ENCODE data around the gene GRPEL1.

Gene GRPEL1

DNA sequence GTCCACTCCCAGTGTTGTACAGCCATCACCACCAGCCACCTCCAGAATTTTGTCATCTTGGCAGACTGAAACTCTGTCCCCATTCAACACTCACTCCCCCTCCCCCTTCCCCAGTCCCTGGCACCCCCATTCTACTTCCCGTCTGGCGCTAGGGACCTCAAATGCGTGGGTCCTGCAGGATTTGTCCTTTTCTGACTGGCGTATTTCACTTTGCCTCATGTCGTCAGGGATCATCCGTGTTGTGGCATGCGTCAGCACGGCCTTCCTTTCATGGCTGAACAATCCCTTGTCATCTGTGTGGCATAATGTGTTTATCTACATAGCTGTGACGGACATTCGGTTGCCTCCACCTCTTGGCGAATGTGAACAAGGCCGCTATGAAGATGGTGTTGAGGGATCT lies 19.2 kb downstream of the GRPEL1 start:
- no peak for ATAC-seq
- TF ChIP-seq, protein P1, sequence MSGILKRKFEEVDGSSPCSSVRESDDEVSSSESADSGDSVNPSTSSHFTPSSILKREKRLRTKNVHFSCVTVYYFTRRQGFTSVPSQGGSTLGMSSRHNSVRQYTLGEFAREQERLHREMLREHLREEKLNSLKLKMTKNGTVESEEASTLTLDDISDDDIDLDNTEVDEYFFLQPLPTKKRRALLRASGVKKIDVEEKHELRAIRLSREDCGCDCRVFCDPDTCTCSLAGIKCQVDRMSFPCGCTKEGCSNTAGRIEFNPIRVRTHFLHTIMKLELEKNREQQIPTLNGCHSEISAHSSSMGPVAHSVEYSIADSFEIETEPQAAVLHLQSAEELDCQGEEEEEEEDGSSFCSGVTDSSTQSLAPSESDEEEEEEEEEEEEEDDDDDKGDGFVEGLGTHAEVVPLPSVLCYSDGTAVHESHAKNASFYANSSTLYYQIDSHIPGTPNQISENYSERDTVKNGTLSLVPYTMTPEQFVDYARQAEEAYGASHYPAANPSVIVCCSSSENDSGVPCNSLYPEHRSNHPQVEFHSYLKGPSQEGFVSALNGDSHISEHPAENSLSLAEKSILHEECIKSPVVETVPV (CRISPR knock-in tag; IDR thresholded peaks at IDR 0.05): no peak
- TF ChIP-seq, protein P2, sequence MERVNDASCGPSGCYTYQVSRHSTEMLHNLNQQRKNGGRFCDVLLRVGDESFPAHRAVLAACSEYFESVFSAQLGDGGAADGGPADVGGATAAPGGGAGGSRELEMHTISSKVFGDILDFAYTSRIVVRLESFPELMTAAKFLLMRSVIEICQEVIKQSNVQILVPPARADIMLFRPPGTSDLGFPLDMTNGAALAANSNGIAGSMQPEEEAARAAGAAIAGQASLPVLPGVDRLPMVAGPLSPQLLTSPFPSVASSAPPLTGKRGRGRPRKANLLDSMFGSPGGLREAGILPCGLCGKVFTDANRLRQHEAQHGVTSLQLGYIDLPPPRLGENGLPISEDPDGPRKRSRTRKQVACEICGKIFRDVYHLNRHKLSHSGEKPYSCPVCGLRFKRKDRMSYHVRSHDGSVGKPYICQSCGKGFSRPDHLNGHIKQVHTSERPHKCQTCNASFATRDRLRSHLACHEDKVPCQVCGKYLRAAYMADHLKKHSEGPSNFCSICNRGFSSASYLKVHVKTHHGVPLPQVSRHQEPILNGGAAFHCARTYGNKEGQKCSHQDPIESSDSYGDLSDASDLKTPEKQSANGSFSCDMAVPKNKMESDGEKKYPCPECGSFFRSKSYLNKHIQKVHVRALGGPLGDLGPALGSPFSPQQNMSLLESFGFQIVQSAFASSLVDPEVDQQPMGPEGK (CRISPR knock-in tag; IDR thresholded peaks at IDR 0.05; ENCODE audit: borderline replicate concordance): no peak
- TF ChIP-seq, protein P3, sequence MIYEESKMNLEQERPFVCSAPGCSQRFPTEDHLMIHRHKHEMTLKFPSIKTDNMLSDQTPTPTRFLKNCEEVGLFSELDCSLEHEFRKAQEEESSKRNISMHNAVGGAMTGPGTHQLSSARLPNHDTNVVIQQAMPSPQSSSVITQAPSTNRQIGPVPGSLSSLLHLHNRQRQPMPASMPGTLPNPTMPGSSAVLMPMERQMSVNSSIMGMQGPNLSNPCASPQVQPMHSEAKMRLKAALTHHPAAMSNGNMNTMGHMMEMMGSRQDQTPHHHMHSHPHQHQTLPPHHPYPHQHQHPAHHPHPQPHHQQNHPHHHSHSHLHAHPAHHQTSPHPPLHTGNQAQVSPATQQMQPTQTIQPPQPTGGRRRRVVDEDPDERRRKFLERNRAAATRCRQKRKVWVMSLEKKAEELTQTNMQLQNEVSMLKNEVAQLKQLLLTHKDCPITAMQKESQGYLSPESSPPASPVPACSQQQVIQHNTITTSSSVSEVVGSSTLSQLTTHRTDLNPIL (CRISPR knock-in tag; IDR thresholded peaks at IDR 0.05; ENCODE audit: low read depth): no peak
- TF ChIP-seq ZFP30 (CRISPR knock-in tag; IDR thresholded peaks at IDR 0.05): no peak
- no peak for TF ChIP-seq GLIS3 (CRISPR knock-in tag; IDR thresholded peaks at IDR 0.05)
- no peak for TF ChIP-seq ZNF70 (CRISPR knock-in tag; IDR thresholded peaks at IDR 0.05)
- TF ChIP-seq SNAI2 (CRISPR knock-in tag; IDR thresholded peaks at IDR 0.05): no peak
- TF ChIP-seq ZNF8 (CRISPR knock-in tag; IDR thresholded peaks at IDR 0.05): no peak
- no peak for TF ChIP-seq TCF4 (CRISPR knock-in tag; IDR thresholded peaks at IDR 0.05; ENCODE audit: borderline replicate concordance)
- no peak for TF ChIP-seq ZFP3 (CRISPR knock-in tag; IDR thresholded peaks at IDR 0.05)
- TF ChIP-seq RARB (CRISPR knock-in tag; IDR thresholded peaks at IDR 0.05): no peak
- TF ChIP-seq, protein P4, sequence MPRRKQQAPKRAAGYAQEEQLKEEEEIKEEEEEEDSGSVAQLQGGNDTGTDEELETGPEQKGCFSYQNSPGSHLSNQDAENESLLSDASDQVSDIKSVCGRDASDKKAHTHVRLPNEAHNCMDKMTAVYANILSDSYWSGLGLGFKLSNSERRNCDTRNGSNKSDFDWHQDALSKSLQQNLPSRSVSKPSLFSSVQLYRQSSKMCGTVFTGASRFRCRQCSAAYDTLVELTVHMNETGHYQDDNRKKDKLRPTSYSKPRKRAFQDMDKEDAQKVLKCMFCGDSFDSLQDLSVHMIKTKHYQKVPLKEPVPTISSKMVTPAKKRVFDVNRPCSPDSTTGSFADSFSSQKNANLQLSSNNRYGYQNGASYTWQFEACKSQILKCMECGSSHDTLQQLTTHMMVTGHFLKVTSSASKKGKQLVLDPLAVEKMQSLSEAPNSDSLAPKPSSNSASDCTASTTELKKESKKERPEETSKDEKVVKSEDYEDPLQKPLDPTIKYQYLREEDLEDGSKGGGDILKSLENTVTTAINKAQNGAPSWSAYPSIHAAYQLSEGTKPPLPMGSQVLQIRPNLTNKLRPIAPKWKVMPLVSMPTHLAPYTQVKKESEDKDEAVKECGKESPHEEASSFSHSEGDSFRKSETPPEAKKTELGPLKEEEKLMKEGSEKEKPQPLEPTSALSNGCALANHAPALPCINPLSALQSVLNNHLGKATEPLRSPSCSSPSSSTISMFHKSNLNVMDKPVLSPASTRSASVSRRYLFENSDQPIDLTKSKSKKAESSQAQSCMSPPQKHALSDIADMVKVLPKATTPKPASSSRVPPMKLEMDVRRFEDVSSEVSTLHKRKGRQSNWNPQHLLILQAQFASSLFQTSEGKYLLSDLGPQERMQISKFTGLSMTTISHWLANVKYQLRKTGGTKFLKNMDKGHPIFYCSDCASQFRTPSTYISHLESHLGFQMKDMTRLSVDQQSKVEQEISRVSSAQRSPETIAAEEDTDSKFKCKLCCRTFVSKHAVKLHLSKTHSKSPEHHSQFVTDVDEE (CRISPR knock-in tag; IDR thresholded peaks at IDR 0.05): no peak

DNA sequence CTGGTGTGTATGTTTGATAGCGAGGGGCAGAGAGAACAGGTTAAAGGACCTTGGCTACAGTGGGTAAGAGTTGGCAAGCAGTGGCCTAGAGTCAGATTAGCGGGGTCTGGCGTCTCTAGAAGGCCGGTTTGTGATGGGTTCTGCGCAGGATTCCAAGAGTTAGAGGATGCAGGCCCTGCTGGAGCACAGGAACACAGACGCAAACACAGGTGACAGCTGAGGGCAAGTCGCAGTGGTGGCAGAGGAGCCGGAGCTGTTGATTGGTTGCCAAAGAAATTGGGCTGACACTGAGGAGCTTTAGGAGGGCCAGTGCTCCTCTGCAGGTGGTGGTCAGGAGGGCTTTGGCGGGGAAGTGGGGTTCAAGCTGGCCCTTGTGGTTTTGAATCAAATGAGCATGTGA lies 20.9 kb downstream of the GRPEL1 start:
- TF ChIP-seq, protein P3 (CRISPR knock-in tag; IDR thresholded peaks at IDR 0.05; ENCODE audit: low read depth): no peak
- TF ChIP-seq, protein P4 (CRISPR knock-in tag; IDR thresholded peaks at IDR 0.05): no peak
- TF ChIP-seq TOX (CRISPR knock-in tag; IDR thresholded peaks at IDR 0.05; ENCODE audit: borderline replicate concordance): no peak
- TF ChIP-seq TCF4 (CRISPR knock-in tag; IDR thresholded peaks at IDR 0.05; ENCODE audit: borderline replicate concordance): no peak
- ATAC-seq: no peak

DNA sequence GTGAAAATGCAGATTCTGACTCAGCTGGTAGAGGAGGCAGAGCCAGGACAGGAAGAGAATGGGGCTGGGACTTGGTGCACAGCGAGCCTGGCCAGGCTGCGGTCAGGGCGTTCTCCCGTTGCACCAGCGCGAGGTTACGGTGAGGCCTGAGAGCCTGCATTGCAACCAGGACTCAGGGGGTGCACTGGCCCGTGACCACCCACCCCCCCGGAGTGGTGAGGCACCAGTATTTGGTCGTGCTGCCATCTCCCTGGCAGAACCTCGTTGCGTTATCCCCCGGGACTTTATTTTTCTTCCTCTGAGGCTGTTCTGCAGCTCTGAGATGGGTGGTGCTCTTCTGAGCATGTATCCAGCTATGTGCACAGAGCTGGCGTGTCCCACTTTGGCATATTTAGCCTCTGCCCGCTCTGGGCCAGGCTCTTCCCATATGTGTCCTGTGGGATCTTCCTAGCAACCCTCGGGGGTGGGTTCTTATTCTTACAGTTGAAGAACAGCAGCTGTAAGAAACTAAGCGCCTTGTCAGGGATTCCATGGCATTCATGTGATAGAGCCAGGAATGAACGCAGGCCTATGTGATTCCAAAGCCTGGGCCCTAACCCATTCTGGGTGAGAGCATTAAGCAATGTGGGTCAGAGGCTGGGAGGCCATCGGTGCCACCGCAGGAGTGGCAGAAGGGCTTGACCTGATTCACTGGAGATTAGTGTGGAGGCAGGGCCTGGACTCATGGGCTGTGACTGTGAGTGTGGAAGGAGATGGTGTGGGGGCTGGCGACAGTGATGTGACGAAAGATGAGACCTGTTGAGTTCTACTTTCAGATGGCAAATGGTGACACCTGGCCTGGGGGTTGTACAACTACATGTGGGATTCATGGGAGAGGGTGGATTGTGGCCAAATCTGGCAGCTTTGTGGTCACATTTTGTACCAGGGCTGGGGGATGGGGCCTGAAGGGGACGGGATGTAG lies 21.6 kb downstream of the GRPEL1 start:
- ATAC-seq: no peak
- no peak for TF ChIP-seq PPARA (CRISPR knock-in tag; IDR thresholded peaks at IDR 0.05; ENCODE audit: borderline replicate concordance)
- no peak for TF ChIP-seq ESRRG (CRISPR knock-in tag; IDR thresholded peaks at IDR 0.05)
- TF ChIP-seq ZFP30 (CRISPR knock-in tag; IDR thresholded peaks at IDR 0.05): no peak
- TF ChIP-seq TOX (CRISPR knock-in tag; IDR thresholded peaks at IDR 0.05; ENCODE audit: borderline replicate concordance): no peak
- no peak for TF ChIP-seq ZNF70 (CRISPR knock-in tag; IDR thresholded peaks at IDR 0.05)
- TF ChIP-seq SNAI2 (CRISPR knock-in tag; IDR thresholded peaks at IDR 0.05): no peak
- TF ChIP-seq, protein P5, sequence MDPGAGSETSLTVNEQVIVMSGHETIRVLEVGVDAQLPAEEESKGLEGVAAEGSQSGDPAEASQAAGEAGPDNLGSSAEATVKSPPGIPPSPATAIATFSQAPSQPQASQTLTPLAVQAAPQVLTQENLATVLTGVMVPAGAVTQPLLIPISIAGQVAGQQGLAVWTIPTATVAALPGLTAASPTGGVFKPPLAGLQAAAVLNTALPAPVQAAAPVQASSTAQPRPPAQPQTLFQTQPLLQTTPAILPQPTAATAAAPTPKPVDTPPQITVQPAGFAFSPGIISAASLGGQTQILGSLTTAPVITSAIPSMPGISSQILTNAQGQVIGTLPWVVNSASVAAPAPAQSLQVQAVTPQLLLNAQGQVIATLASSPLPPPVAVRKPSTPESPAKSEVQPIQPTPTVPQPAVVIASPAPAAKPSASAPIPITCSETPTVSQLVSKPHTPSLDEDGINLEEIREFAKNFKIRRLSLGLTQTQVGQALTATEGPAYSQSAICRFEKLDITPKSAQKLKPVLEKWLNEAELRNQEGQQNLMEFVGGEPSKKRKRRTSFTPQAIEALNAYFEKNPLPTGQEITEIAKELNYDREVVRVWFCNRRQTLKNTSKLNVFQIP (CRISPR knock-in tag; IDR thresholded peaks at IDR 0.05; ENCODE audit: borderline replicate concordance, low read depth): no peak
- no peak for TF ChIP-seq BACH2 (CRISPR knock-in tag; IDR thresholded peaks at IDR 0.05; ENCODE audit: borderline replicate concordance)
- no peak for TF ChIP-seq ZC3H10 (CRISPR knock-in tag; IDR thresholded peaks at IDR 0.05)
- TF ChIP-seq ARNTL (CRISPR knock-in tag; IDR thresholded peaks at IDR 0.05; ENCODE audit: borderline replicate concordance, low read depth): no peak

All from SK-N-SH treated with all-trans-retinoic acid at 6 μM for 48 hours (cell line).